ENCODE data around the gene PLCG2. TPM values are rescaled to one million over a fixed set of nuclear protein-coding genes. Genes with fewer than 3 reads are reported as not detected.
"Not testable (repeated sequence)": the region's sequence is repeated elsewhere in the genome, so short reads cannot be mapped to it uniquely, and the experiment has no call there.

PLCG2 gene
- total RNA-seq, 1 donor from 2014 or later, result 8.4 TPM

DNA sequence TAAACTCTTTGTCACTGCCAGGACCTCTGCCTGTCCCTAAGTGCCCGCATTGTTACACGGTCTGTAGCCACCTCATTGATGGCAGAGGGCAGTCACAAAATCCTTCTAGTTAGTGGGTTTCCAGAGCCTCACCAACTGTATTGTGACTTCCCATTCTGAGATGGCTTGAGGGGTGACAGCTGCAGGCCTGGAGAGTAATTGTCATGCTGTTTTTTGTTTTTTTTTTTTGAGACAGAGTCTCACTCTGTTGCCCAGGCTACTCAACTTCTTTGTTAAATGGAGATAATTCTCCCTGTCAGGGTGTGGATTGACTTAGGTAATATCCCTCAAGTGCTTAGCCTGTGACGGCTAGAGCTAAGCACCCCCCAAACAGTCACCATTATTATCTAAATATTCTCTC, 154.3 kb downstream of the PLCG2 start:
- H3K4me1 ChIP-seq (ENCODE audit: control insufficient read depth in 3 of 3, insufficient read depth in 3 of 3, low read length in 3 of 3), result no peaks in the 10 kb centered on the region
- peaks cover 0 to 11% (median 5%) of the 10 kb centered on the region in 3 donors for H3K27me3 ChIP-seq (ENCODE audit: control insufficient read depth in 3 of 3, insufficient read depth in 3 of 3, low read length in 3 of 3)
- no peaks in the 10 kb centered on the region for H3K9me3 ChIP-seq (ENCODE audit: control insufficient read depth in 3 of 3, low read length in 3 of 3)
- H3K9ac ChIP-seq (ENCODE audit: low read depth in 1 of 3, low read length in 3 of 3), result no peak overlapping the region
- no peak overlapping the region for H3K27ac ChIP-seq (ENCODE audit: low read depth, low read length)
- peaks cover 0 to 6% (median 2%) of the 10 kb centered on the region in 3 donors for H3K36me3 ChIP-seq (ENCODE audit: control insufficient read depth in 3 of 3, insufficient read depth in 3 of 3, low read length in 3 of 3)
- H3K4me3 ChIP-seq (ENCODE audit: low read length in 3 of 3), result no peak overlapping the region

DNA sequence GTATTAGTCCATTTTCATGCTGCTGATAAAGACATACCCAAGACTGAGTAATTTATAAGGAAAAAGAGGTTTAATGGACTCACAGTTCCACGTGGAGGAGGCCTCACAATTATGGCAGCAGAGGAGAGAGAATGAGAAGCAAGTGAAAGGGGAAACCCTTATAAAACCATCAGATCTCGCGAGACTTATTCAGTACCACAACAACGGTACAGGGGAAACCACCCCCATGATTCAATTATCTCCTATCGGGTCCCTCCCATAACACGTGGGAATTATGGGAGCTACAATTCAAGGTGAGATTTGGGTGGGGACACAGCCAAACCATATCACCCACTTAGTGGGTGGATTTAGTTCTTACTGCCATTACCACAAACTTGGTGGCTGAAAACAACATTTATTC, 155.6 kb downstream of the PLCG2 start:
- not testable (repeated sequence) for H3K36me3 ChIP-seq (ENCODE audit: control insufficient read depth in 3 of 3, insufficient read depth in 3 of 3, low read length in 3 of 3); H3K9me3 ChIP-seq (ENCODE audit: control insufficient read depth in 3 of 3, low read length in 3 of 3); H3K9ac ChIP-seq (ENCODE audit: low read depth in 1 of 3, low read length in 3 of 3); H3K27ac ChIP-seq (ENCODE audit: low read depth, low read length); H3K4me3 ChIP-seq (ENCODE audit: low read length in 3 of 3); H3K4me1 ChIP-seq (ENCODE audit: control insufficient read depth in 3 of 3, insufficient read depth in 3 of 3, low read length in 3 of 3)
- H3K27me3 ChIP-seq (ENCODE audit: control insufficient read depth in 3 of 3, insufficient read depth in 3 of 3, low read length in 3 of 3), result peaks cover 0 to 16% (median 13%) of the 10 kb centered on the region in 3 donors

- no peaks in the 10 kb centered on the region for H3K9me3 ChIP-seq (ENCODE audit: control insufficient read depth in 3 of 3, low read length in 3 of 3)
- no peak overlapping the region for H3K27ac ChIP-seq (ENCODE audit: low read depth, low read length)
- peaks cover 0 to 3% (median 0%) of the 10 kb centered on the region in 3 donors for H3K4me1 ChIP-seq (ENCODE audit: control insufficient read depth in 3 of 3, insufficient read depth in 3 of 3, low read length in 3 of 3)
- no peak overlapping the region for H3K9ac ChIP-seq (ENCODE audit: low read depth in 1 of 3, low read length in 3 of 3)
- H3K4me3 ChIP-seq (ENCODE audit: low read length in 3 of 3), result no peak overlapping the region
- peaks cover 0 to 2% (median 0%) of the 10 kb centered on the region in 3 donors for H3K36me3 ChIP-seq (ENCODE audit: control insufficient read depth in 3 of 3, insufficient read depth in 3 of 3, low read length in 3 of 3)
- peaks cover 0 to 16% (median 15%) of the 10 kb centered on the region in 3 donors for H3K27me3 ChIP-seq (ENCODE audit: control insufficient read depth in 3 of 3, insufficient read depth in 3 of 3, low read length in 3 of 3)
These were observed 157.3 kb downstream of the PLCG2 start for GRCh38 chr16:81936209-81937000.

DNA sequence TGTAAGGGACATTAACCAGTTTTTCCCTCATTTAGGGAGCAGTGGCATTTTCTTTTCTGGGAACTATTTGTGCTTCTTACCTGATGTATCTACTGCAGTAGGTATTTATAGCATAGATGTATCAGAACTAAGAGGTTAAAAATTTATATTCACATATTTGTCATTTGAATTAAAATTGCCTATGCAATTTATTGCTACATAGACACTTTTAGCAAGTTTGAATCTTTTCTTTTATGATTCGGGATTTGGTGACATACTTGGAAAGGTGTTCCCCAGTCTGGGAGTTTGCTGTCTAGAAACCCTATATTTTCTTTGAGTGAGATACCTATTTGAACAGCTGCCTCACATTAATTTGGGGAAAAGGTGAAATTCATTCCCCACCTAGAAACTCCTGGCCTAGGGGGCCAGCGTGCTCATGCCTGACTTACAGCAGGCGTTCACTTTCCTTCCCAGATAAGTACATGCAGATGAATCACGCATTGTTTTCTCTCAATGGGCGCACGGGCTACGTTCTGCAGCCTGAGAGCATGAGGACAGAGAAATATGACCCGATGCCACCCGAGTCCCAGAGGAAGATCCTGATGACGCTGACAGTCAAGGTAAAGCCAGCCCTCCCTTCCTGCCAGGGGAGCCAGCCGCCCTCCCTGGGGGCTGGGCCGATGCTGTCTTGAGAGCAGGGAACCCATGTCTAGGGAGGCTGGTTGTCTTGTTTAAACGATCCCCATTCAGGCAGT, 158.4 kb downstream of the PLCG2 start:
- Histone ChIP-seq H3K9me3 (ENCODE audit: control insufficient read depth in 3 of 3, low read length in 3 of 3) (no peaks in the 10 kb centered on the region), H3K9ac (ENCODE audit: low read depth in 1 of 3, low read length in 3 of 3) (no peak overlapping the region), H3K4me1 (ENCODE audit: control insufficient read depth in 3 of 3, insufficient read depth in 3 of 3, low read length in 3 of 3) (peaks cover 0 to 3% (median 0%) of the 10 kb centered on the region in 3 donors), H3K4me3 (ENCODE audit: low read length in 3 of 3) (no peak overlapping the region), H3K36me3 (ENCODE audit: control insufficient read depth in 3 of 3, insufficient read depth in 3 of 3, low read length in 3 of 3) (peaks cover 0 to 2% (median 0%) of the 10 kb centered on the region in 3 donors), H3K27me3 (ENCODE audit: control insufficient read depth in 3 of 3, insufficient read depth in 3 of 3, low read length in 3 of 3) (peaks cover 0 to 16% (median 12%) of the 10 kb centered on the region in 3 donors), H3K27ac (ENCODE audit: low read depth, low read length) (no peak overlapping the region)

DNA sequence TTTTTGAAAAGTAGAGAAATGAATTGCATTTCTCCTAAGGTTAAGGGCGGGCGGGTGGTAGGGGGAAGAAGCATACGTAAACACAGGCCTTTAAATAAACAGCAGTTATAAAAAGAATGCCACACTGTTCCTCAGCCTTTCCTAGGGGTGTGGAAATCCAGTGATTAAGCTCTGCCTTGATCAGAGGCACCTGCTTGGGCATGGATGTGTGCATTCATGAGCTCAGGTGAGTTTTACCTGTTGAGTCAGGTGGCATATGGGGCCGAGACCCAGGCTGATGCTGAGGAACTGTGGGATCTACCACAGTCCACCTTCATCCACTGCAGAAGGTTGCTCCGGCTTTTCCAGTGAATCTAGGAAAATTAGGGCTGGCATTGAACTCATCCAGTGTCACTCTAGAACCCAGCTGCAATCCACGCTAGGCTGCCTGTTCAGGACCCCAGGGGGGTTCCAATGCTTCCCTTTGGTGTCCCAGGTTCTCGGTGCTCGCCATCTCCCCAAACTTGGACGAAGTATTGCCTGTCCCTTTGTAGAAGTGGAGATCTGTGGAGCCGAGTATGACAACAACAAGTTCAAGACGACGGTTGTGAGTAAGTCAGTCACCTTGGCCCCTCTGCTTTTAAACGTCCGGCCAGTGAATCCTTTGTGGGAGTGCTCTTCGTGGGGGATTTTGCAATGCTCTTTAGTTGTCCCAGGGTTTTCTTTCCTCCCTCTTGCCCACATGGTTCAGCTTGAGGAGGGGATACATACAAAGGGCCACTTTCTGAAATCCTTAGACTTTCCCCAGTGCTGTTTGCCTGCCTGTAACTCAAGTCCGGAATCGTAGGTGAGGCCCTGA, 159.5 kb downstream of the PLCG2 start:
- H3K27me3 ChIP-seq (ENCODE audit: control insufficient read depth in 3 of 3, insufficient read depth in 3 of 3, low read length in 3 of 3), result peaks cover 0 to 16% (median 11%) of the 10 kb centered on the region in 3 donors
- peaks cover 0 to 2% (median 0%) of the 10 kb centered on the region in 3 donors for H3K36me3 ChIP-seq (ENCODE audit: control insufficient read depth in 3 of 3, insufficient read depth in 3 of 3, low read length in 3 of 3)
- no peak overlapping the region for H3K27ac ChIP-seq (ENCODE audit: low read depth, low read length)
- peaks cover 0 to 3% (median 0%) of the 10 kb centered on the region in 3 donors for H3K4me1 ChIP-seq (ENCODE audit: control insufficient read depth in 3 of 3, insufficient read depth in 3 of 3, low read length in 3 of 3)
- H3K9ac ChIP-seq (ENCODE audit: low read depth in 1 of 3, low read length in 3 of 3), result no peak overlapping the region
- H3K4me3 ChIP-seq (ENCODE audit: low read length in 3 of 3), result no peak overlapping the region
- no peaks in the 10 kb centered on the region for H3K9me3 ChIP-seq (ENCODE audit: control insufficient read depth in 3 of 3, low read length in 3 of 3)

- Histone ChIP-seq H3K4me1 (ENCODE audit: control insufficient read depth in 3 of 3, insufficient read depth in 3 of 3, low read length in 3 of 3) (peaks cover 0 to 3% (median 0%) of the 10 kb centered on the region in 3 donors), H3K9me3 (ENCODE audit: control insufficient read depth in 3 of 3, low read length in 3 of 3) (no peaks in the 10 kb centered on the region), H3K9ac (ENCODE audit: low read depth in 1 of 3, low read length in 3 of 3) (no peak overlapping the region), H3K36me3 (ENCODE audit: control insufficient read depth in 3 of 3, insufficient read depth in 3 of 3, low read length in 3 of 3) (peaks cover 0 to 2% (median 0%) of the 10 kb centered on the region in 3 donors), H3K27ac (ENCODE audit: low read depth, low read length) (no peak overlapping the region), H3K27me3 (ENCODE audit: control insufficient read depth in 3 of 3, insufficient read depth in 3 of 3, low read length in 3 of 3) (peaks cover 0 to 16% (median 7%) of the 10 kb centered on the region in 3 donors), H3K4me3 (ENCODE audit: low read length in 3 of 3) (no peak overlapping the region)
These were observed 160.3 kb downstream of the PLCG2 start for GRCh38 chr16:81939164-81940056.

GRCh38 chr16:81940781-81941560, 161.9 kb downstream of the PLCG2 start:
- H3K4me1 ChIP-seq (ENCODE audit: control insufficient read depth in 3 of 3, insufficient read depth in 3 of 3, low read length in 3 of 3), result peaks cover 0 to 3% (median 0%) of the 10 kb centered on the region in 3 donors
- no peak overlapping the region for H3K4me3 ChIP-seq (ENCODE audit: low read length in 3 of 3)
- peaks cover 0 to 16% (median 7%) of the 10 kb centered on the region in 3 donors for H3K27me3 ChIP-seq (ENCODE audit: control insufficient read depth in 3 of 3, insufficient read depth in 3 of 3, low read length in 3 of 3)
- no peak overlapping the region for H3K27ac ChIP-seq (ENCODE audit: low read depth, low read length)
- H3K9me3 ChIP-seq (ENCODE audit: control insufficient read depth in 3 of 3, low read length in 3 of 3), result no peaks in the 10 kb centered on the region
- no peak overlapping the region for H3K9ac ChIP-seq (ENCODE audit: low read depth in 1 of 3, low read length in 3 of 3)
- H3K36me3 ChIP-seq (ENCODE audit: control insufficient read depth in 3 of 3, insufficient read depth in 3 of 3, low read length in 3 of 3), result peaks cover 0 to 2% (median 0%) of the 10 kb centered on the region in 3 donors

DNA sequence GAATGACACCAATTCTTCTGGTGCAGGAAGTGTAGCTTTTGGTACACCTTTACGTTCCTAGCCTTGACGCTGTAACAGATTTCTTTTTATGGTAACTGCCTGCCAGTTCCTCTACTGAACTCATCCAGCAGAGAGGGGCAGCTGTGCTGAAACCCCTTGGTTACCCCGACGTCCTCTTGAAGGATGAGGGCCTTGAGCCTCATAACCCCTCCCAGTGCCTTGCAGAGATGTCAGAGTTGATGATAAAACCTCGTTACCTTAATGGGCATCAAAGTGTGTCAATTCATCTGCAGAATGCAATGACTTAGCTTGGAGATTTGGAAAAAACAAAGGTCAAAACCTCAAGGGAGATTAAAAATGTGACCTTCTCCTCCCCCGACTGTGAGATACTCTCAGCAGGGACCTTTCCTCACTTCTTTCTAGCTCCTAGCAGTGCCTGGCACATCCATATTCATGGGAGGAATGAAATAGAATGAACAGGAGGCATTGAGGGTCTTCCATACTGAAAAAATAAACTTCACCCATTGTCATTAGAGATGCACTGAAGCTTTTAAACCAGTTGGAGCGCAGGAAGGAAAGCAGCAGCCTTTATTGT, 163.0 kb downstream of the PLCG2 start:
- Histone ChIP-seq H3K4me1 (ENCODE audit: control insufficient read depth in 3 of 3, insufficient read depth in 3 of 3, low read length in 3 of 3) (peaks cover 0 to 3% (median 0%) of the 10 kb centered on the region in 3 donors), H3K9me3 (ENCODE audit: control insufficient read depth in 3 of 3, low read length in 3 of 3) (no peaks in the 10 kb centered on the region), H3K4me3 (ENCODE audit: low read length in 3 of 3) (no peak overlapping the region), H3K27ac (ENCODE audit: low read depth, low read length) (no peak overlapping the region), H3K36me3 (ENCODE audit: control insufficient read depth in 3 of 3, insufficient read depth in 3 of 3, low read length in 3 of 3) (peaks cover 0 to 3% (median 2%) of the 10 kb centered on the region in 3 donors), H3K27me3 (ENCODE audit: control insufficient read depth in 3 of 3, insufficient read depth in 3 of 3, low read length in 3 of 3) (peaks cover 0 to 16% (median 7%) of the 10 kb centered on the region in 3 donors), H3K9ac (ENCODE audit: low read depth in 1 of 3, low read length in 3 of 3) (no peak overlapping the region)

Measured in skeletal muscle tissue (tissue), 4 donors.